WERI-Rb-1 (cell line): ENCODE data around the gene CEBPZ.

ENCODE experiments used
- DNase-seq: peaks from one replicate; pipeline ENCODE4 v3.0.0-alpha.2; 2020
- H3K27ac ChIP-seq: fragments of 250-450 bp; sonication (Bioruptor Pico); 2 replicates; pipeline ENCODE4 v1.5.1; 2020; ENCODE audit warnings: mild to moderate bottlenecking, moderate library complexity
- H3K27me3 ChIP-seq: fragments of 250-450 bp; sonication (Bioruptor Pico); 2 replicates; pipeline ENCODE4 v1.5.1; 2021; ENCODE audit warnings: mild to moderate bottlenecking, low read depth, moderate library complexity; ENCODE audit not compliant: insufficient read depth, severe bottlenecking
- H3K36me3 ChIP-seq: fragments of 250-450 bp; sonication (Bioruptor Pico); 2 replicates; pipeline ENCODE4 v1.5.1; 2020; ENCODE audit warnings: mild to moderate bottlenecking, moderate library complexity
- H3K4me3 ChIP-seq: 2 replicates; pipeline ENCODE4 v1.5.1; 2011; ENCODE audit warnings: low read depth, mild to moderate bottlenecking, control low read depth, low read length
- H3K9me3 ChIP-seq: fragments of 250-450 bp; sonication (Bioruptor Pico); 2 replicates; pipeline ENCODE4 v1.5.1; 2021; ENCODE audit warnings: mild to moderate bottlenecking, moderate library complexity; ENCODE audit not compliant: severe bottlenecking
- TF ChIP-seq, protein P1 (sequence below): IDR thresholded peaks from 2 replicates; pipeline ENCODE4 v1.5.1; 2011; ENCODE audit warnings: low read depth, mild to moderate bottlenecking, control low read depth, inconsistent platforms, low read length

The CEBPZ gene

GRCh38 chr2:37180640-37181039 is 50.8 kb downstream of the CEBPZ start:
- Histone ChIP-seq H3K9me3 (no peaks in the 10 kb centered on the region), H3K4me3 (no peak overlapping the region), H3K27ac (no peak overlapping the region), H3K27me3 (no peaks in the 10 kb centered on the region), H3K36me3 (no peaks in the 10 kb centered on the region)
- DNase-seq: no peak
- TF ChIP-seq, protein P1, sequence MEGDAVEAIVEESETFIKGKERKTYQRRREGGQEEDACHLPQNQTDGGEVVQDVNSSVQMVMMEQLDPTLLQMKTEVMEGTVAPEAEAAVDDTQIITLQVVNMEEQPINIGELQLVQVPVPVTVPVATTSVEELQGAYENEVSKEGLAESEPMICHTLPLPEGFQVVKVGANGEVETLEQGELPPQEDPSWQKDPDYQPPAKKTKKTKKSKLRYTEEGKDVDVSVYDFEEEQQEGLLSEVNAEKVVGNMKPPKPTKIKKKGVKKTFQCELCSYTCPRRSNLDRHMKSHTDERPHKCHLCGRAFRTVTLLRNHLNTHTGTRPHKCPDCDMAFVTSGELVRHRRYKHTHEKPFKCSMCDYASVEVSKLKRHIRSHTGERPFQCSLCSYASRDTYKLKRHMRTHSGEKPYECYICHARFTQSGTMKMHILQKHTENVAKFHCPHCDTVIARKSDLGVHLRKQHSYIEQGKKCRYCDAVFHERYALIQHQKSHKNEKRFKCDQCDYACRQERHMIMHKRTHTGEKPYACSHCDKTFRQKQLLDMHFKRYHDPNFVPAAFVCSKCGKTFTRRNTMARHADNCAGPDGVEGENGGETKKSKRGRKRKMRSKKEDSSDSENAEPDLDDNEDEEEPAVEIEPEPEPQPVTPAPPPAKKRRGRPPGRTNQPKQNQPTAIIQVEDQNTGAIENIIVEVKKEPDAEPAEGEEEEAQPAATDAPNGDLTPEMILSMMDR: no peak

- no peak overlapping the region for H3K4me3 ChIP-seq
- no peaks in the 10 kb centered on the region for H3K27me3 ChIP-seq
- H3K36me3 ChIP-seq: no peaks in the 10 kb centered on the region
- TF ChIP-seq, protein P1: no peak
- no peaks in the 10 kb centered on the region for H3K9me3 ChIP-seq
- no peak overlapping the region for H3K27ac ChIP-seq
- DNase-seq: no peak
Observed at GRCh38 chr2:37180006-37180639, 51.3 kb downstream of the CEBPZ start.

DNA sequence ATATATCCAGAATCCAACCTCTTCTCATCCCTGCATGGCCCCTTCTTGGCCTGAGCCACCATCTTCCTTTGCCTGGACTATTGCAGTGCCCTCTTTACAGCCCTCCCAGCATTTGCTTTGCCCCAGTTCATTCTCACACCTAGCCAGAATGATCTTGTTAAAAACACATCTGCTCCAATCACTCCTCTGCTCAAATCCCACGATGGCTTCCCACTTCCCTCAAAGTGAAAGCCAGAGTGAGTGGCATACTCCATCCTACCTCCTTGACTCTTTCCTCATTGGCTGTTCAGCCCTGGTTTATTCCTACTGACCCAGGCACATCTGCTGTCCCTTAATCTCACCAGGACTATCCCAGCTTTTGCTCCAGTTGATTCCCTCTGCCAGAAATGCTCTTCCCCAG is 57.7 kb downstream of the CEBPZ start:
- H3K36me3 ChIP-seq: no peaks in the 10 kb centered on the region
- DNase-seq: no peak
- TF ChIP-seq, protein P1: no peak
- H3K27ac ChIP-seq: no peak overlapping the region
- no peaks in the 10 kb centered on the region for H3K27me3 ChIP-seq
- H3K9me3 ChIP-seq: no peaks in the 10 kb centered on the region
- H3K4me3 ChIP-seq: no peak overlapping the region

DNA sequence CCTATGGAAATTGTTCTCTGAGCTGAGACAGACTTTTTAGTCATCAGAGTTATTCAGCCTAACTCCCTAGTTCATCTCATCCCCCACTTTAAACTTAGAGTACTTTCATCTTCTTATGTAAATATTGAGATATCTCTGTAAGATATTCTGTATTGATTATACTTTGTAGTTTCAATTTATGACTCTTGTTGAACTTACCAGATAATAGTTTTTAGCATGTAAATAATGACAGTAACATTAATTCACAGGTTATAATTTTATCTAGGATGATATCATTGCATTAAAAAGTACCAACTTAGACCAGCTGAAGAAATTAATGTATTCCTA is 59.8 kb downstream of the CEBPZ start:
- Histone ChIP-seq H3K27ac (no peak overlapping the region), H3K36me3 (no peaks in the 10 kb centered on the region), H3K4me3 (no peak overlapping the region), H3K9me3 (no peaks in the 10 kb centered on the region), H3K27me3 (no peaks in the 10 kb centered on the region)
- DNase-seq: no peak
- TF ChIP-seq, protein P1: no peak

DNA sequence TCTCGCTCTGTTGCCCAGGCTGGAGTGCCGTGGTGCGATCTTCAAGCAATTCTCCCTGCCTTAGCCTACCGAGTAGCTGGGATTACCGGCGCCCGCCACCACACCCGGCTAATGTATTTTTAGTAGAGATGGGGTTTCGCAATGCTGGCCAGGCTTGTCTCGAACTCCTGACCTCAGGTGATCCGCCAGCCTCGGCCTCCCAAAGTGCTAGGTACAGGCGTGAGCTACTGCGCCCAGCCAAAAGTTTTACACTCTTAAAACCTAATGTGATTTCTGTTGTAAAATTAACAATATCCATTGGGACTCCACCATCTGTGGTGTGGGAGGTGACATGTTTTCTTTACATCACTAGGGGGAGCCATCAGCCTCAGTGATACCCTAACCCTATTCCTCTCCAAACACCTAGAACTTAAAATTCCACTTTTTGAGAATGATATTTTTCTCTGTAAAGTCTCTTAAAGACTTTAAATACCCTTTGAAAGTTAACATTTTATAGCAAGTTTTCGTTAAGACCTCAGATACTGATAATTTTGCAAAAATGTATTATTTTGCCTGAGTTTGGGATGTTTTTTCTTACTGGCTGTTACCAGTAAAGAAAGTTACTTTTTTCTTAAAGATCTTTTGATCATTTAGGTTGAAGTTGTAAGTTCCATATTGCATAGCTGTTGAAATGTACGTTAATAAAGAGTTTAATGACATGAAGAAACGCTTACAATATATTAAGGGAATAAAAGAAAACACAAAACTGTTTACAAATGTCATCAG is 63.0 kb downstream of the CEBPZ start:
- Histone ChIP-seq H3K36me3 (no peaks in the 10 kb centered on the region), H3K9me3 (peaks cover 9% of the 10 kb centered on the region), H3K27ac (no peak overlapping the region), H3K27me3 (no peaks in the 10 kb centered on the region), H3K4me3 (no peak overlapping the region)
- peak; percentile 55 for DNase-seq
- TF ChIP-seq, protein P1: peak; percentile 79
